NCI-H1694 treated with DMSO at 0.1 percent for 48 hours (cell line): ENCODE results near the gene WWTR1.

Experiments used
- DNase-seq: peaks from one replicate; lab custom pipeline; 2025; lab: John Stamatoyannopoulos, UW

WWTR1 gene

GRCh38 chr3:149566292-149566975, 91.4 kb downstream of the WWTR1 start:
- no peak for DNase-seq

- no peak for DNase-seq
Measured at GRCh38 chr3:149564079-149564478, 93.7 kb downstream of the WWTR1 start.

GRCh38 chr3:149563114-149563513, 94.7 kb downstream of the WWTR1 start:
- no peak for DNase-seq

- no peak for DNase-seq
Measured at GRCh38 chr3:149560617-149561016, 97.2 kb downstream of the WWTR1 start.

GRCh38 chr3:149560001-149560400, 97.8 kb downstream of the WWTR1 start:
- no peak for DNase-seq

- DNase-seq = no peak
Measured at GRCh38 chr3:149559525-149559924, 98.3 kb downstream of the WWTR1 start.

GRCh38 chr3:149555927-149556326, 101.9 kb downstream of the WWTR1 start:
- DNase-seq = no peak

- no peak for DNase-seq
Measured at GRCh38 chr3:149554826-149555225, 103.0 kb downstream of the WWTR1 start.

GRCh38 chr3:149553781-149554451, 103.9 kb downstream of the WWTR1 start:
- DNase-seq = no peak

GRCh38 chr3:149552700-149553099, 105.1 kb downstream of the WWTR1 start:
- DNase-seq = no peak

- no peak for DNase-seq
Measured at GRCh38 chr3:149551500-149551899, 106.3 kb downstream of the WWTR1 start.

- DNase-seq = no peak
Measured at GRCh38 chr3:149548669-149549065, 109.2 kb downstream of the WWTR1 start.

- DNase-seq = no peak
Measured at GRCh38 chr3:149547954-149548668, 109.7 kb downstream of the WWTR1 start.

GRCh38 chr3:149547413-149547812, 110.4 kb downstream of the WWTR1 start:
- DNase-seq = no peak

- no peak for DNase-seq
Measured at GRCh38 chr3:149545049-149545448, 112.8 kb downstream of the WWTR1 start.

GRCh38 chr3:149542375-149543312, 115.2 kb downstream of the WWTR1 start:
- DNase-seq = no peak

GRCh38 chr3:149541091-149541491, 116.7 kb downstream of the WWTR1 start:
- no peak for DNase-seq

GRCh38 chr3:149538371-149538770, 119.5 kb downstream of the WWTR1 start:
- DNase-seq = no peak

- no peak for DNase-seq
Measured at GRCh38 chr3:149536429-149536828, 121.4 kb downstream of the WWTR1 start.

- DNase-seq = no peak
Measured at GRCh38 chr3:149535333-149535685, 122.5 kb downstream of the WWTR1 start.

- DNase-seq = no peak
Measured at GRCh38 chr3:149534671-149535332, 123.0 kb downstream of the WWTR1 start.

- no peak for DNase-seq
Measured at GRCh38 chr3:149534082-149534481, 123.7 kb downstream of the WWTR1 start.
